Adrenal gland (tissue), 5 donors: ENCODE data around the gene FXYD7.

Experiments
- POLR2A ChIP-seq, 2 donors: fragments of 450-650 bp; IDR thresholded peaks; one replicate each; pipeline ENCODE4 v1.6.1; 2017; ENCODE audit warnings: antibody characterized with exemption in 2 of 2, mild to moderate bottlenecking in 2 of 2, moderate library complexity in 1 of 2
- TF ChIP-seq, protein P1 (sequence below), 6 experiments: fragments of 450-650 bp in 4 of 6; fragments of 200-600 bp in 2 of 6; sonication (generic) in 1 of 6; IDR thresholded peaks; 1 replicate in 5 of 6; 2 replicates in 1 of 6; pipeline versions ENCODE4 v1.5.1 to v1.8.0; 2016 to 2021; ENCODE audit warnings: antibody characterized with exemption in 6 of 6, mild to moderate bottlenecking in 2 of 6, moderate library complexity in 1 of 6
- donor health status: DM: no; HTN: no; CAD: no.

- TF ChIP-seq, protein P1, sequence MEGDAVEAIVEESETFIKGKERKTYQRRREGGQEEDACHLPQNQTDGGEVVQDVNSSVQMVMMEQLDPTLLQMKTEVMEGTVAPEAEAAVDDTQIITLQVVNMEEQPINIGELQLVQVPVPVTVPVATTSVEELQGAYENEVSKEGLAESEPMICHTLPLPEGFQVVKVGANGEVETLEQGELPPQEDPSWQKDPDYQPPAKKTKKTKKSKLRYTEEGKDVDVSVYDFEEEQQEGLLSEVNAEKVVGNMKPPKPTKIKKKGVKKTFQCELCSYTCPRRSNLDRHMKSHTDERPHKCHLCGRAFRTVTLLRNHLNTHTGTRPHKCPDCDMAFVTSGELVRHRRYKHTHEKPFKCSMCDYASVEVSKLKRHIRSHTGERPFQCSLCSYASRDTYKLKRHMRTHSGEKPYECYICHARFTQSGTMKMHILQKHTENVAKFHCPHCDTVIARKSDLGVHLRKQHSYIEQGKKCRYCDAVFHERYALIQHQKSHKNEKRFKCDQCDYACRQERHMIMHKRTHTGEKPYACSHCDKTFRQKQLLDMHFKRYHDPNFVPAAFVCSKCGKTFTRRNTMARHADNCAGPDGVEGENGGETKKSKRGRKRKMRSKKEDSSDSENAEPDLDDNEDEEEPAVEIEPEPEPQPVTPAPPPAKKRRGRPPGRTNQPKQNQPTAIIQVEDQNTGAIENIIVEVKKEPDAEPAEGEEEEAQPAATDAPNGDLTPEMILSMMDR (IDR thresholded peaks at IDR 0.05) = no peak
- no peak for TF ChIP-seq POLR2A (IDR thresholded peaks at IDR 0.05)
Observed at GRCh38 chr19:35150445-35150844, 7.4 kb downstream of the FXYD7 start.
